ENCODE measurements around the gene ELAC1. TPM values are rescaled to one million over a fixed set of nuclear protein-coding genes. Genes with fewer than 3 reads are reported as not detected.

ELAC1 gene
- total RNA-seq, 2 experiments from 2014 or later = 1.5 to 4.2 TPM

- Histone ChIP-seq H3K9me3 (ENCODE audit: low read length) (no peaks in the 10 kb centered on the region), H3K4me3 (ENCODE audit: low read depth, low read length, poor library complexity, severe bottlenecking) (no peak overlapping the region), H3K9me2 (ENCODE audit: insufficient read depth, low read length) (no peaks in the 10 kb centered on the region), H4K20me1 (ENCODE audit: insufficient read depth, low read length) (no peaks in the 10 kb centered on the region), H3K36me3 (ENCODE audit: insufficient read depth, low read length) (peaks cover 41% of the 10 kb centered on the region), H3K27ac (ENCODE audit: low read depth, low read length, poor library complexity, severe bottlenecking) (no peak overlapping the region), H3K4me1 (ENCODE audit: insufficient read depth, low read length, poor library complexity, severe bottlenecking) (no peaks in the 10 kb centered on the region), H2AFZ (ENCODE audit: low read length) (no peak overlapping the region), H3K79me2 (ENCODE audit: insufficient read depth, low read depth, low read length) (no peaks in the 10 kb centered on the region), H3K4me2 (ENCODE audit: low read length) (no peak overlapping the region)
- TF ChIP-seq EZH2phosphoT487 (IDR thresholded peaks at IDR 0.05; ENCODE audit: borderline replicate concordance, low read depth, low read length) (no peak), CTCF (conservative IDR thresholded peaks at IDR 0.05; ENCODE audit: low read length) (no peak)
- POLR2A ChIA-PET = no interaction called here
- DNase-seq (ENCODE audit: low spot score) = no peak
- intact Hi-C loops (cut with micrococcal nuclease; ENCODE audit: unreplicated experiment) = no loop called here
- no TSS peak for BruUV-seq (replicated peaks)
- CTCF ChIA-PET (ENCODE audit: unreplicated experiment) = no interaction called here
These were observed 19.9 kb upstream of the ELAC1 start for GRCh38 chr18:50947899-50948298.

GRCh38 chr18:50949185-50949584, 18.7 kb upstream of the ELAC1 start:
- no peak overlapping the region for H3K4me3 ChIP-seq (ENCODE audit: low read depth, low read length, poor library complexity, severe bottlenecking)
- intact Hi-C loops (cut with micrococcal nuclease; ENCODE audit: unreplicated experiment) = no loop called here
- no peak for DNase-seq (ENCODE audit: low spot score)
- no peaks in the 10 kb centered on the region for H3K4me1 ChIP-seq (ENCODE audit: insufficient read depth, low read length, poor library complexity, severe bottlenecking)
- H3K9me2 ChIP-seq (ENCODE audit: insufficient read depth, low read length) = no peaks in the 10 kb centered on the region
- no peak overlapping the region for H2AFZ ChIP-seq (ENCODE audit: low read length)
- H3K4me2 ChIP-seq (ENCODE audit: low read length) = no peak overlapping the region
- POLR2A ChIA-PET = no interaction called here
- H4K20me1 ChIP-seq (ENCODE audit: insufficient read depth, low read length) = no peaks in the 10 kb centered on the region
- H3K9me3 ChIP-seq (ENCODE audit: low read length) = no peaks in the 10 kb centered on the region
- no TSS peak for BruUV-seq (replicated peaks)
- TF ChIP-seq CTCF (conservative IDR thresholded peaks at IDR 0.05; ENCODE audit: low read length) = no peak
- no peak for TF ChIP-seq EZH2phosphoT487 (IDR thresholded peaks at IDR 0.05; ENCODE audit: borderline replicate concordance, low read depth, low read length)
- no peak overlapping the region for H3K27ac ChIP-seq (ENCODE audit: low read depth, low read length, poor library complexity, severe bottlenecking)
- peaks cover 30% of the 10 kb centered on the region for H3K36me3 ChIP-seq (ENCODE audit: insufficient read depth, low read length)
- CTCF ChIA-PET (ENCODE audit: unreplicated experiment) = no interaction called here
- H3K79me2 ChIP-seq (ENCODE audit: insufficient read depth, low read depth, low read length) = no peaks in the 10 kb centered on the region

GRCh38 chr18:50950626-50951025, 17.2 kb upstream of the ELAC1 start:
- no peak for DNase-seq (ENCODE audit: low spot score)
- Histone ChIP-seq H3K4me1 (ENCODE audit: insufficient read depth, low read length, poor library complexity, severe bottlenecking) (no peaks in the 10 kb centered on the region), H2AFZ (ENCODE audit: low read length) (no peak overlapping the region), H4K20me1 (ENCODE audit: insufficient read depth, low read length) (no peaks in the 10 kb centered on the region), H3K4me3 (ENCODE audit: low read depth, low read length, poor library complexity, severe bottlenecking) (no peak overlapping the region), H3K79me2 (ENCODE audit: insufficient read depth, low read depth, low read length) (no peaks in the 10 kb centered on the region), H3K27ac (ENCODE audit: low read depth, low read length, poor library complexity, severe bottlenecking) (no peak overlapping the region), H3K9me3 (ENCODE audit: low read length) (no peaks in the 10 kb centered on the region), H3K4me2 (ENCODE audit: low read length) (no peak overlapping the region), H3K36me3 (ENCODE audit: insufficient read depth, low read length) (peaks cover 24% of the 10 kb centered on the region), H3K9me2 (ENCODE audit: insufficient read depth, low read length) (no peaks in the 10 kb centered on the region)
- intact Hi-C loops (cut with micrococcal nuclease; ENCODE audit: unreplicated experiment) = no loop called here
- ChIA-PET CTCF (ENCODE audit: unreplicated experiment) (no interaction called here), POLR2A (interaction anchor here (0.6 to 0.7 kb wide), 2 partner anchors 14 to 318 kb away, joined by 4 read pairs; no protein-coding TSS in a partner anchor)
- TF ChIP-seq EZH2phosphoT487 (IDR thresholded peaks at IDR 0.05; ENCODE audit: borderline replicate concordance, low read depth, low read length) (no peak), CTCF (conservative IDR thresholded peaks at IDR 0.05; ENCODE audit: low read length) (no peak)
- BruUV-seq (replicated peaks) = no TSS peak
